ENCODE data around the gene SLC6A6.

Gene SLC6A6

GRCh38 chr3:14373753-14374376, 28.5 kb upstream of the SLC6A6 start:
- DNase-seq = no peak

GRCh38 chr3:14374444-14374883, 27.9 kb upstream of the SLC6A6 start:
- DNase-seq = no peak

- DNase-seq = no peak
These were observed 27.2 kb upstream of the SLC6A6 start for GRCh38 chr3:14375192-14375591.

GRCh38 chr3:14376348-14377043, 25.9 kb upstream of the SLC6A6 start:
- DNase-seq = no peak

GRCh38 chr3:14377044-14377837, 25.2 kb upstream of the SLC6A6 start:
- DNase-seq = no peak

- DNase-seq = no peak
These were observed 24.6 kb upstream of the SLC6A6 start for GRCh38 chr3:14377838-14378169.

GRCh38 chr3:14378415-14378814, 24.0 kb upstream of the SLC6A6 start:
- DNase-seq = no peak

- no peak for DNase-seq
These were observed 22.6 kb upstream of the SLC6A6 start for GRCh38 chr3:14379843-14380242.

- DNase-seq = no peak
These were observed 16.2 kb upstream of the SLC6A6 start for GRCh38 chr3:14386254-14386653.

GRCh38 chr3:14388201-14388600, 14.2 kb upstream of the SLC6A6 start:
- no peak for DNase-seq

- no peak for DNase-seq
These were observed 13.2 kb upstream of the SLC6A6 start for GRCh38 chr3:14389166-14389606.

- DNase-seq = no peak
These were observed 12.7 kb upstream of the SLC6A6 start for GRCh38 chr3:14389716-14390115.

- DNase-seq = no peak
These were observed 11.4 kb upstream of the SLC6A6 start for GRCh38 chr3:14391033-14391432.

- no peak for DNase-seq
These were observed 10.2 kb upstream of the SLC6A6 start for GRCh38 chr3:14392231-14392630.

GRCh38 chr3:14392803-14393319, 9.5 kb upstream of the SLC6A6 start:
- no peak for DNase-seq

- DNase-seq = no peak
These were observed 8.8 kb upstream of the SLC6A6 start for GRCh38 chr3:14393440-14394106.

- DNase-seq = no peak
These were observed 6.2 kb upstream of the SLC6A6 start for GRCh38 chr3:14396031-14396692.

GRCh38 chr3:14397046-14397445, 5.4 kb upstream of the SLC6A6 start:
- DNase-seq = no peak

- no peak for DNase-seq
These were observed 4.9 kb upstream of the SLC6A6 start for GRCh38 chr3:14397531-14397930.

- DNase-seq = no peak
These were observed 4.2 kb upstream of the SLC6A6 start for GRCh38 chr3:14397940-14398796.

GRCh38 chr3:14398797-14399106, 3.7 kb upstream of the SLC6A6 start:
- DNase-seq = no peak
